Chondrocyte (in vitro differentiated cells): ENCODE results near the gene ZNF217. TPM values are rescaled to one million over a fixed set of nuclear protein-coding genes. Genes with fewer than 3 reads are reported as not detected.
"Not testable (repeated sequence)": the region's sequence is repeated elsewhere in the genome, so short reads cannot be mapped to it uniquely, and the experiment has no call there.

Source experiments
- DNase-seq: peaks from one replicate; pipeline ENCODE4 v3.0.0; 2021; ENCODE audit warnings: mixed read lengths, low spot score
- H3K27ac Mint-ChIP-seq: one replicate; pipeline ENCODE4 v1.8.0; 2021; ENCODE audit warnings: mild to moderate bottlenecking, moderate library complexity, mixed read lengths; ENCODE audit not compliant: unreplicated experiment
- H3K27me3 Mint-ChIP-seq: 2 replicates; pipeline ENCODE4 v1.8.0; 2021; ENCODE audit warnings: low read depth, mixed read lengths
- H3K36me3 Mint-ChIP-seq: 2 replicates; pipeline ENCODE4 v1.8.0; 2021; ENCODE audit warnings: low read depth, mixed read lengths
- H3K4me1 Mint-ChIP-seq: 2 replicates; pipeline ENCODE4 v1.8.0; 2021; ENCODE audit warnings: low read depth, mild to moderate bottlenecking, mixed read lengths
- H3K4me3 Mint-ChIP-seq: one replicate; pipeline ENCODE4 v1.8.0; 2021; ENCODE audit warnings: mild to moderate bottlenecking, moderate library complexity, mixed read lengths; ENCODE audit not compliant: unreplicated experiment
- H3K9me3 Mint-ChIP-seq: 2 replicates; pipeline ENCODE4 v1.8.0; 2021; ENCODE audit warnings: low read depth, mixed read lengths
- CTCF ChIP-seq: fragments of 200-600 bp; sonication (generic); IDR thresholded peaks from 2 replicates; pipeline ENCODE4 v1.5.0; 2021; ENCODE audit warnings: antibody characterized with exemption, mild to moderate bottlenecking, moderate library complexity
- long read RNA-seq: library from polyadenylated mRNA; stranded (forward); transcript quantifications from one replicate; pipeline ENCODE4 v2.0.0, GENCODE V29; 2021
- total RNA-seq: library from RNA; stranded (reverse); gene quantifications from 3 replicates; pipeline ENCODE4 v1.2.1, GENCODE V29; 2021

The ZNF217 gene
- total RNA-seq = 26.9 to 28.7 TPM (median 27.0 TPM) in 3 replicates
- long read RNA-seq, partial matches to known transcripts = 0 of 4 reads
- long read RNA-seq, other reads (novel, unspliced or antisense) = 4 of 4 reads

GRCh38 chr20:53593466-53594007, at the start of gene ZNF217:
ZNF217 (minus strand) TSS chr20:53593839; CDS start chr20:53582826, 11,013 bp downstream.
- Mint-ChIP-seq H3K4me3 (peak within 1 kb of the TSS; percentile 79), H3K27ac (peak within 1 kb of the TSS; percentile 97), H3K4me1 (peaks cover 62% of the 10 kb centered on the region)
- not testable (repeated sequence) for DNase-seq, H3K27me3 Mint-ChIP-seq, H3K36me3 Mint-ChIP-seq, H3K9me3 Mint-ChIP-seq

- H3K27me3 Mint-ChIP-seq = no peaks in the 10 kb centered on the region
- H3K4me3 Mint-ChIP-seq = no peak overlapping the region
- no peak for DNase-seq
- no peak for TF ChIP-seq CTCF
- H3K36me3 Mint-ChIP-seq = no peaks in the 10 kb centered on the region
- peak overlapping the region; percentile 89 for H3K27ac Mint-ChIP-seq
- peaks cover 17% of the 10 kb centered on the region for H3K4me1 Mint-ChIP-seq
- H3K9me3 Mint-ChIP-seq = no peaks in the 10 kb centered on the region
Measured at GRCh38 chr20:53643031-53643832, 49.6 kb upstream of the ZNF217 start.

- no peak for TF ChIP-seq CTCF
- Mint-ChIP-seq H3K27ac (peak overlapping the region; percentile 89), H3K36me3 (no peaks in the 10 kb centered on the region), H3K4me3 (no peak overlapping the region), H3K4me1 (peaks cover 17% of the 10 kb centered on the region), H3K27me3 (no peaks in the 10 kb centered on the region), H3K9me3 (no peaks in the 10 kb centered on the region)
- no peak for DNase-seq
Measured at GRCh38 chr20:53642196-53643030, 48.8 kb upstream of the ZNF217 start.

GRCh38 chr20:53639647-53640440, 46.2 kb upstream of the ZNF217 start:
- Mint-ChIP-seq H3K9me3 (no peaks in the 10 kb centered on the region), H3K27ac (no peak overlapping the region), H3K4me3 (no peak overlapping the region), H3K4me1 (peaks cover 17% of the 10 kb centered on the region), H3K36me3 (no peaks in the 10 kb centered on the region), H3K27me3 (no peaks in the 10 kb centered on the region)
- no peak for TF ChIP-seq CTCF
- DNase-seq = no peak

GRCh38 chr20:53639128-53639527, 45.5 kb upstream of the ZNF217 start:
- Mint-ChIP-seq H3K9me3 (no peaks in the 10 kb centered on the region), H3K27me3 (no peaks in the 10 kb centered on the region), H3K4me3 (no peak overlapping the region), H3K4me1 (peaks cover 17% of the 10 kb centered on the region), H3K36me3 (no peaks in the 10 kb centered on the region), H3K27ac (no peak overlapping the region)
- DNase-seq = no peak
- TF ChIP-seq CTCF = no peak

GRCh38 chr20:53637310-53637709, 43.7 kb upstream of the ZNF217 start:
- H3K9me3 Mint-ChIP-seq, H3K4me3 Mint-ChIP-seq, H3K36me3 Mint-ChIP-seq, H3K4me1 Mint-ChIP-seq, DNase-seq, H3K27me3 Mint-ChIP-seq, H3K27ac Mint-ChIP-seq: not testable (repeated sequence)
